Measurements from ENCODE around the gene CEPT1.

DNA sequence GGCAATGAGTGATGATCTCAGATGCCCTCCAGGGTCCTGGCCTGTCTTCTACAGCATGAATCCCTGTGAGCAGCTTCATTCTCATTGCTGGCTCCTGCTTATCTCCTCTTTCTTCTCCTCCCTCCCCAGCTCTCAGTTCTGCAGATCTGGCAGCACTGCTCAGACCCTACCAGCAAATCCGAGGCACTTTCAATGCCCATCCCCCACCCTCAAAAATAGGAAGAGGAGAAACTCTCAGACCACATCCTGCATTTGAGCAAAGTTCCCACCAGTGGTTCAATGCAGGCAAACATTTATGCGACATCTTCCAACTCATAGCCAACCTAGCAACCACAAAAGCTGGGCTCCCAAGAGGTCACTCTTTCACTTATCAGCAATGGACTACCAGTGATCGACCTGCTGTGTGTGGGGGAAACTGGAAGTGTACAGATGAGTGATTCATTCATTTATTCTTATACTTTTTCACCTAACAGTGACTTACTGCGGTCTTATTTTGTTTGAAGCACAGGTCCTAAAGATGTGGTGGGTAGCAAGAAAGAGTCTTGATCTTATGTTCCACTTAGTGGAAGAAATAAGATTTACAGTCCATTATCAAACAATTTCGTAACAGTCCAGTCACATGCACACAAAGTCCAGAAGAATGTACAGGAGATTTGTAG, 81.7 kb downstream of the CEPT1 start:
- TF ChIP-seq CTCF (conservative IDR thresholded peaks at IDR 0.05): no peak
- no peak for TF ChIP-seq ZFX (IDR thresholded peaks at IDR 0.05)
